Large intestine (tissue), 3 donors: ENCODE results near the gene DAB2. TPM values are rescaled to one million over a fixed set of nuclear protein-coding genes. Genes with fewer than 3 reads are reported as not detected.

ENCODE experiments used
- DNase-seq, 2 donors: peaks; one replicate each; pipeline versions ENCODE4 v3.0.0 to v3.0.0-alpha.2; 2013
- H3K27ac ChIP-seq: one replicate; pipeline ENCODE4 v1.5.1; 2013; ENCODE audit warnings: low read length
- H3K27me3 ChIP-seq: 2 replicates; pipeline ENCODE4 v1.6.1; 2013; ENCODE audit warnings: low read length; ENCODE audit not compliant: control insufficient read depth, insufficient read depth
- H3K36me3 ChIP-seq: 2 replicates; pipeline ENCODE4 v1.6.1; 2013; ENCODE audit warnings: low read length; ENCODE audit not compliant: control insufficient read depth, insufficient read depth
- H3K4me1 ChIP-seq: one replicate; pipeline ENCODE4 v1.6.1; 2013; ENCODE audit warnings: low read length; ENCODE audit not compliant: control insufficient read depth, insufficient read depth
- H3K4me3 ChIP-seq: one replicate; pipeline ENCODE4 v1.5.1; 2013; ENCODE audit warnings: low read length
- H3K9me3 ChIP-seq: one replicate; pipeline ENCODE4 v1.6.1; 2013; ENCODE audit warnings: mild to moderate bottlenecking, low read depth, low read length, moderate library complexity; ENCODE audit not compliant: control insufficient read depth
- WGBS: methylation state at CpG from one replicate; pipeline ENCODE4 v1.1.5; 2013; ENCODE audit warnings: low lambda C conversion rate; ENCODE audit not compliant: insufficient coverage; 5-methylcytosine and 5-hydroxymethylcytosine counted together
- polyA plus RNA-seq: library from polyadenylated mRNA; unstranded; fragments of 120-200 nt; gene quantifications from one replicate; pipeline ENCODE4 v1.2.1, GENCODE V29; 2013

DAB2 gene
- polyA plus RNA-seq, 1 donor, result 178 TPM

- no peak for DNase-seq
- H3K36me3 ChIP-seq, result no peaks in the 10 kb centered on the region
- no peaks in the 10 kb centered on the region for H3K27me3 ChIP-seq
- WGBS, result no CpG with 5 or more reads among the region's 3 CpGs
- peaks cover 22% of the 10 kb centered on the region for H3K4me1 ChIP-seq
- no peak overlapping the region for H3K4me3 ChIP-seq
- no peaks in the 10 kb centered on the region for H3K9me3 ChIP-seq
- H3K27ac ChIP-seq, result peak overlapping the region; percentile 29
These were observed 14.9 kb upstream of the DAB2 start for GRCh38 chr5:39439582-39440162.

- DNase-seq, result peak; percentile 94 to 98
- no peak overlapping the region for H3K4me3 ChIP-seq
- H3K27ac ChIP-seq, result peak overlapping the region; percentile 90
- no peaks in the 10 kb centered on the region for H3K9me3 ChIP-seq
- no peaks in the 10 kb centered on the region for H3K27me3 ChIP-seq
- peaks cover 36% of the 10 kb centered on the region for H3K4me1 ChIP-seq
- H3K36me3 ChIP-seq, result no peaks in the 10 kb centered on the region
- no CpG with 5 or more reads among the region's 1 CpG for WGBS
These were observed 12.7 kb upstream of the DAB2 start for GRCh38 chr5:39437467-39437866.

GRCh38 chr5:39433848-39434247 is 9.1 kb upstream of the DAB2 start:
- H3K4me3 ChIP-seq, result no peak overlapping the region
- DNase-seq, result no peak
- peaks cover 43% of the 10 kb centered on the region for H3K4me1 ChIP-seq
- no peaks in the 10 kb centered on the region for H3K27me3 ChIP-seq
- H3K9me3 ChIP-seq, result no peaks in the 10 kb centered on the region
- WGBS, result 100% methylated on average over 1 of the region's 4 CpGs
- H3K36me3 ChIP-seq, result no peaks in the 10 kb centered on the region
- H3K27ac ChIP-seq, result peak overlapping the region; percentile 94

GRCh38 chr5:39432696-39433530 is 8.1 kb upstream of the DAB2 start:
- no peaks in the 10 kb centered on the region for H3K27me3 ChIP-seq
- H3K36me3 ChIP-seq, result no peaks in the 10 kb centered on the region
- H3K4me3 ChIP-seq, result no peak overlapping the region
- H3K9me3 ChIP-seq, result no peaks in the 10 kb centered on the region
- WGBS, result 30% methylated on average over 4 of the region's 12 CpGs
- peak overlapping the region; percentile 94 for H3K27ac ChIP-seq
- H3K4me1 ChIP-seq, result peaks cover 39% of the 10 kb centered on the region
- DNase-seq, result peak; percentile 65 to 78

GRCh38 chr5:39430461-39430860 is 5.7 kb upstream of the DAB2 start:
- H3K9me3 ChIP-seq, result no peaks in the 10 kb centered on the region
- H3K36me3 ChIP-seq, result no peaks in the 10 kb centered on the region
- no peak for DNase-seq
- H3K27ac ChIP-seq, result no peak overlapping the region
- no peak overlapping the region for H3K4me3 ChIP-seq
- 50% methylated on average over 1 of the region's 2 CpGs for whole genome bisulfite sequencing
- no peaks in the 10 kb centered on the region for H3K27me3 ChIP-seq
- peaks cover 52% of the 10 kb centered on the region for H3K4me1 ChIP-seq

GRCh38 chr5:39428640-39429039 is 3.9 kb upstream of the DAB2 start:
- peaks cover 43% of the 10 kb centered on the region for H3K4me1 ChIP-seq
- H3K9me3 ChIP-seq, result peaks cover 4% of the 10 kb centered on the region
- DNase-seq, result no peak
- H3K27me3 ChIP-seq, result no peaks in the 10 kb centered on the region
- H3K27ac ChIP-seq, result no peak overlapping the region
- H3K36me3 ChIP-seq, result no peaks in the 10 kb centered on the region
- no peak overlapping the region for H3K4me3 ChIP-seq
- no CpG with 5 or more reads among the region's 4 CpGs for WGBS

- Histone ChIP-seq H3K9me3 (peaks cover 4% of the 10 kb centered on the region), H3K36me3 (no peaks in the 10 kb centered on the region), H3K4me3 (no peak overlapping the region), H3K27me3 (no peaks in the 10 kb centered on the region), H3K4me1 (peaks cover 40% of the 10 kb centered on the region), H3K27ac (peak overlapping the region; percentile 79)
- no peak for DNase-seq
These were observed 2.9 kb upstream of the DAB2 start for GRCh38 chr5:39427633-39428032.

- DNase-seq, result peak in 1 of 2 donors; percentile 71
- H3K36me3 ChIP-seq, result no peaks in the 10 kb centered on the region
- no peaks in the 10 kb centered on the region for H3K27me3 ChIP-seq
- 52% methylated on average over 2 of the region's 3 CpGs for WGBS
- peaks cover 40% of the 10 kb centered on the region for H3K4me1 ChIP-seq
- H3K4me3 ChIP-seq, result no peak overlapping the region
- H3K27ac ChIP-seq, result peak overlapping the region; percentile 79
- H3K9me3 ChIP-seq, result peaks cover 4% of the 10 kb centered on the region
These were observed 2.4 kb upstream of the DAB2 start for GRCh38 chr5:39427229-39427628.

GRCh38 chr5:39426746-39427105 is 1.9 kb upstream of the DAB2 start:
- 60% methylated on average over 1 of the region's 3 CpGs for WGBS
- peak overlapping the region; percentile 79 for H3K27ac ChIP-seq
- peaks cover 43% of the 10 kb centered on the region for H3K4me1 ChIP-seq

GRCh38 chr5:39426051-39426745 is 1.4 kb upstream of the DAB2 start:
- Histone ChIP-seq H3K27me3 (no peaks in the 10 kb centered on the region), H3K27ac (peak overlapping the region; percentile 79), H3K4me1 (peaks cover 48% of the 10 kb centered on the region), H3K9me3 (peaks cover 4% of the 10 kb centered on the region), H3K36me3 (peaks cover 2% of the 10 kb centered on the region), H3K4me3 (no peak overlapping the region)
- WGBS, result no CpG with 5 or more reads among the region's 7 CpGs
- DNase-seq, result no peak

More at GRCh38 chr5:39426746-39427105, 1.9 kb upstream of the DAB2 start:
- H3K4me3 ChIP-seq, result no peak overlapping the region
- no peaks in the 10 kb centered on the region for H3K27me3 ChIP-seq
- no peaks in the 10 kb centered on the region for H3K36me3 ChIP-seq
- peaks cover 4% of the 10 kb centered on the region for H3K9me3 ChIP-seq
- no peak for DNase-seq
